Fibroblast of lung (primary cell): ENCODE data around the gene CLIP2.
"Not testable (repeated sequence)": the region's sequence is repeated elsewhere in the genome, so short reads cannot be mapped to it uniquely, and the experiment has no call there.

Experiments used
- CTCF ChIP-seq, 2 donors: IDR thresholded peaks in 1 of 2; conservative IDR thresholded peaks in 1 of 2; 1 replicate in 1 of 2; 2 replicates in 1 of 2; pipeline ENCODE4 v1.5.1; 2011 to 2012; ENCODE audit warnings: low read length in 2 of 2, control low read depth in 1 of 2, inconsistent platforms in 1 of 2, low read depth in 1 of 2, mild to moderate bottlenecking in 1 of 2
- EZH2 ChIP-seq: IDR thresholded peaks from 2 replicates; pipeline ENCODE4 v1.5.1; 2012; ENCODE audit warnings: low read length, control low read depth, mild to moderate bottlenecking; ENCODE audit errors: missing control alignments

DNA sequence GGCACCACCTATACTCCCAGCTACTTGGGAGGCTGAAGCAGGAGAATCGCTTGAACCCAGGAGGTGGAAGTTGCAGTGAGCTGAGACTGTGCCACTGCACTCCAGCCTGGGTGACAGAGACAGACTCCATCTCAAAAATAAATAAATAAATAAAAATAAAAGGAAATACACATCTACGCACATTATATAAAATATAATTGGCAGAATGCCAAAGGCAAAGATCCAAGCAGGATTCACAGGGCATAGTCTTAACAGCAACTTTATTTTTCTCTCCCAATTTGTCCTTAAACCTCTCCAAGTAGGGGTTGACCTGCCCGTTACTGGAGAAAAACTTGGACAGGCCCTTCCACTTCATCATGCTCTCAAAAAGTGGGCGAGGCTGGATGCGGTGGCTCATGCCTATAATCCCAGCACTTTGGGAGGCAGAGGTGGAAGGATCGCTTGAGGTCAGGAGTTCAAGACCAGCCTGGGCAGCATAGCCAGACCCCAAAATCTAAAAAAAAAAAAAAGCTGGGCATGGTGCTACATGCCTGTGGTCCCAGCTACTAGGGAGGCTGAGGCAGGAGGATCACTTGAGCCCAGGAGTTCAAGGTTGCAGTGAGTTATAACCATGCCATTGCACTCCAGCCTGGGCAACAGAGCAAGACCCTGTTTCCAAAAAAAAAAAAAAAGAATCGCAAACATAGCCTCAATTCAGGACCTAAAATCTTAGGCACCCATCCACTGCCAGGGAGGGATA lies 125.6 kb downstream of the CLIP2 start:
- TF ChIP-seq CTCF (conservative IDR thresholded peaks at IDR 0.05 in 1 of 2, IDR thresholded peaks at IDR 0.05 in 1 of 2; ENCODE audit: low read depth in 1 of 2, low read length in 2 of 2); EZH2: not testable (repeated sequence)
